HFFc6 (cell line): ENCODE measurements around the gene CHCHD6. TPM values are rescaled to one million over a fixed set of nuclear protein-coding genes. Genes with fewer than 3 reads are reported as not detected.
A peak's percentile ranks its signal among the peaks of the same experiment; 100 is the strongest.

Source experiments
- DNase-seq: peaks from one replicate; pipeline ENCODE4 v3.0.0-alpha.2; 2018
- H3K27ac Mint-ChIP-seq: 2 replicates; pipeline ENCODE4 v1.8.0; 2020; ENCODE audit warnings: mild to moderate bottlenecking, mixed read lengths
- H3K27me3 Mint-ChIP-seq: 2 replicates; pipeline ENCODE4 v1.8.0; 2021; ENCODE audit warnings: mild to moderate bottlenecking, moderate library complexity, mixed read lengths; ENCODE audit not compliant: insufficient read depth
- H3K36me3 Mint-ChIP-seq: 2 replicates; pipeline ENCODE4 v1.8.0; 2021; ENCODE audit warnings: low read depth, mixed read lengths
- H3K4me1 Mint-ChIP-seq: 2 replicates; pipeline ENCODE4 v1.8.0; 2020; ENCODE audit warnings: low read depth, mixed read lengths
- H3K4me3 Mint-ChIP-seq: 2 replicates; pipeline ENCODE4 v1.8.0; 2020; ENCODE audit warnings: mild to moderate bottlenecking, moderate library complexity, mixed read lengths
- H3K9me3 Mint-ChIP-seq: 2 replicates; pipeline ENCODE4 v1.8.0; 2020; ENCODE audit warnings: mild to moderate bottlenecking, mixed read lengths
- CTCF ChIP-seq: fragments of 200-600 bp; sonication (generic); IDR thresholded peaks from 2 replicates; pipeline ENCODE4 v1.5.0; 2021; ENCODE audit warnings: antibody characterized with exemption, mild to moderate bottlenecking
- total RNA-seq, 6 experiments: library from RNA; stranded (reverse); fragmentation: NEBNext Ultra II Directional; extraction: Animal tissue kit (Norgen Biotek cat#: 25700); gene quantifications; 2 replicates in 1 of 6; 3 replicates in 5 of 6; pipeline ENCODE4 v1.2.3, GENCODE V29; 2021

CHCHD6 gene
- total RNA-seq, 6 experiments from 2014 or later, result 18.6 to 22.9 (median 19.9) TPM

DNA sequence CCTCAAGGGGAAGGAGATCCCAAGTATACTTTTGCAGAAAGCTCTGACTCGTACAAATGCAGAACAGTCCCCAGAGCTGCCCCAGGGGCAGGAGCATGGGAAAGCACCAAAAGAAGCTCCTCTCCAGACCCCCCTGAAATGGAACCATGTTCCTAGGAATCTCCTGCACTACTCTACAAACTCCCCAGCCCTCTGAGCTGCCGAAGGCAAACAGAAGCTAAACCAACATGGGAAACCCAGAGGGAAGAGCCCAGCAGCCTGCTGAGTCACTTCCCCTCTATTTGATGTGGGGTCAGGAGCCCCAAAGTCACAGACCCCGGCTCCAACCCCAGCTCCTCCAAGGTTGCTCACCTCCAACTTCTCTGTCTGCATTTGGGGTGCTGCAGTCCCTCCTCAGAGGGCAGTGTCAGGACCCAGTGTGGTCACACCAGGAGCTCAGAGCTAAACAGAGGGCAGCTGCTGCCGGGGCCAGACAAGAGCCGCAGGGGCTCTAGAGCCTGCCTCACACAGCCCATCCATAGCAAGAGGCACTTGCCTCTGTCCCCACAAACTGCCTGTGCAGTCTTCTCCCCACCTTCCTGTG, 275.1 kb downstream of the CHCHD6 start:
- H3K4me3 Mint-ChIP-seq, result no peak overlapping the region
- peaks cover 5% of the 10 kb centered on the region for H3K27me3 Mint-ChIP-seq

GRCh38 chr3:126980266-126980811, 276.3 kb downstream of the CHCHD6 start:
- no peak for DNase-seq
- Mint-ChIP-seq H3K27me3 (peaks cover 2% of the 10 kb centered on the region), H3K36me3 (peaks cover 1% of the 10 kb centered on the region), H3K9me3 (peaks cover 3% of the 10 kb centered on the region), H3K27ac (no peak overlapping the region), H3K4me3 (no peak overlapping the region), H3K4me1 (peaks cover 20% of the 10 kb centered on the region)
- no peak for TF ChIP-seq CTCF

More for the DNA sequence above, 275.1 kb downstream of the CHCHD6 start:
- no peak overlapping the region for H3K27ac Mint-ChIP-seq
- peaks cover 9% of the 10 kb centered on the region for H3K36me3 Mint-ChIP-seq
- H3K4me1 Mint-ChIP-seq, result peaks cover 17% of the 10 kb centered on the region
- DNase-seq, result no peak
- no peak for TF ChIP-seq CTCF
- peaks cover 15% of the 10 kb centered on the region for H3K9me3 Mint-ChIP-seq

DNA sequence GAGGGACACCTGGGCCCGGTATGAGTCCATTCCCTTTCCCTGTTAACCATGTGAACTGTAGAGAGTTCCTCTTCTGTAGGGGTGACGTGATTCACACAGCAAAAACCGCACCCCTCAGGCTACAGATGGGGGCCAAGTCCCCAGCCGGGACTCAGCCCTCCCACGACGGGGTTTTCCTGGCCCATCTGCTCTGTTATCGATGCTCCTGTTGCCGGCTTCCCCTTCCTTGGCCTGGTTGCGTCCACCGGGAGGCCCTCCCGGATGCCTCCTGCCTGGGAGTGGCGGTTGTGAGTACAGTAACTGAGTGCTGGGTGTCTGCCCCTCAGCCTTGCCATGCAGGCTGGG, 278.1 kb downstream of the CHCHD6 start:
- Mint-ChIP-seq H3K4me3 (peak overlapping the region; percentile 86), H3K9me3 (no peaks in the 10 kb centered on the region), H3K27me3 (peaks cover 2% of the 10 kb centered on the region), H3K27ac (peak overlapping the region; percentile 71), H3K36me3 (no peaks in the 10 kb centered on the region), H3K4me1 (peaks cover 32% of the 10 kb centered on the region)
- peak; percentile 31 for DNase-seq
- no peak for TF ChIP-seq CTCF

DNA sequence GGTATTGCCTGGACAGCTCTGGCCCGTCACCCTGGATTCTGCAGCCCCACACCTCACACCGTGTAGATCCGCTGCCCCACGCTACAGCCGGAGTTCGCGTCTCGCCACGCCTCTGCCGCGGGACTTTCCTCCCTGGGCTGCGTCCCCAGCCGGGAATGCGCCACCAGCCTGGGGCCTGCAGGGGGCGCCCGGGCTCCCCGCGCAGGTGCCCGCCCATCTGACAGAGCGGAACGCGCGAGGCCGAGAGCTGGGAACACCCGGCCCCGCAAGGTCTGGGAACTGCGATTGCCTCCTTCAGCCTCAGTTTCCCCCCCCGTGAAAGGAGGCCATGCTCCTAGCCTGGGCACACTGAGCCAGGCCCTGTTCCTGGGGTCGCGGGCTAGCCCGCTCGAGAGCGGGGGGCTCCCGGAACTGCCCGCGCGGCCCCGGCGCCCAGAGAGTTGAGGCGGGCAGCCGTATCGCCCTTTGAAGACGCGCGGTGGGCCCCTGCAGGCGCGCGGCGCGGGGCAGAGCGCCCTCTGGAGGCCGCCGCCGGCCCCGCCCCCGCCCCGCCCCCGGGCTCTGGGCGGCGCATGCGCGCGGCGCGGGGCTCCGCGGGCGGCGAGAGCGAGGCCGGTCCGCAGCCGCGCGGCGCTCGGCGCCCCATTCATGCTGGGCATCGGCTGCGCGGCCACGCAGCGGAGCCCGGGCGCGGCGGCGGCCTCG, 278.6 kb downstream of the CHCHD6 start, which contains the start of gene PLXNA1:
Gene PLXNA1, plus strand, starts transcription at position 645 of the 705 bp plus-strand sequence. CDS start 5,479 bp downstream, outside the sequence.
- Mint-ChIP-seq H3K27ac (peak within 1 kb of the TSS; percentile 71), H3K9me3 (no peaks in the 10 kb centered on the region), H3K27me3 (peaks cover 2% of the 10 kb centered on the region), H3K4me1 (peaks cover 32% of the 10 kb centered on the region), H3K4me3 (peak within 1 kb of the TSS; percentile 86), H3K36me3 (no peaks in the 10 kb centered on the region)
- DNase-seq, result peak; percentile 55
- peak; percentile 97 for TF ChIP-seq CTCF

- Mint-ChIP-seq H3K36me3 (no peaks in the 10 kb centered on the region), H3K9me3 (no peaks in the 10 kb centered on the region), H3K4me1 (peaks cover 32% of the 10 kb centered on the region), H3K27me3 (peaks cover 2% of the 10 kb centered on the region), H3K27ac (no peak overlapping the region), H3K4me3 (no peak overlapping the region)
- no peak for TF ChIP-seq CTCF
- no peak for DNase-seq
These were observed 279.2 kb downstream of the CHCHD6 start for GRCh38 chr3:126983276-126983652.
